ENCODE measurements around the gene ZC2HC1B.
"Not testable (repeated sequence)": the region's sequence is repeated elsewhere in the genome, so short reads cannot be mapped to it uniquely, and the experiment has no call there.

ZC2HC1B gene

DNA sequence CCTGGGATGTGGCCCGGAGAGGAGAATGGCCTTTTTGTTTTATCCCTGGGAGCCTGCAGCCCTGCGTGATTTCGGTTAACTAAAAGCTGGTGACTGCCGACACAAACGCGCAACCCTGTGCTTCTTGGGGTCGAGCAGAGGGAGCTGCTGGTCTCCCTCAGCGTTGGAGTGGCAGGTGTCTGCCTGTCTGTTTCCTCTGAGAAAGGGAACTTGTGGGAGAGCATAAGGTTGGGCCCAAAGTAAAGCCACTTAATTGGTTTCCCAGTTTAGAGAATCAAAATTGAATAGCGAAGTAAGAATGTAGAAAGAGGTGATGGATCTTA, 20.6 kb upstream of the ZC2HC1B start:
- H3K9me3 ChIP-seq = no peaks in the 10 kb centered on the region
- H3K27me3 ChIP-seq = no peaks in the 10 kb centered on the region
- H3K36me3 ChIP-seq = peaks cover 43% of the 10 kb centered on the region
- peak overlapping the region; percentile 98 for H3K4me3 ChIP-seq (ENCODE audit: low read depth, low read length)
- DNase-seq = no peak
- H3K4me1 ChIP-seq = no peaks in the 10 kb centered on the region
- TF ChIP-seq, protein P1, sequence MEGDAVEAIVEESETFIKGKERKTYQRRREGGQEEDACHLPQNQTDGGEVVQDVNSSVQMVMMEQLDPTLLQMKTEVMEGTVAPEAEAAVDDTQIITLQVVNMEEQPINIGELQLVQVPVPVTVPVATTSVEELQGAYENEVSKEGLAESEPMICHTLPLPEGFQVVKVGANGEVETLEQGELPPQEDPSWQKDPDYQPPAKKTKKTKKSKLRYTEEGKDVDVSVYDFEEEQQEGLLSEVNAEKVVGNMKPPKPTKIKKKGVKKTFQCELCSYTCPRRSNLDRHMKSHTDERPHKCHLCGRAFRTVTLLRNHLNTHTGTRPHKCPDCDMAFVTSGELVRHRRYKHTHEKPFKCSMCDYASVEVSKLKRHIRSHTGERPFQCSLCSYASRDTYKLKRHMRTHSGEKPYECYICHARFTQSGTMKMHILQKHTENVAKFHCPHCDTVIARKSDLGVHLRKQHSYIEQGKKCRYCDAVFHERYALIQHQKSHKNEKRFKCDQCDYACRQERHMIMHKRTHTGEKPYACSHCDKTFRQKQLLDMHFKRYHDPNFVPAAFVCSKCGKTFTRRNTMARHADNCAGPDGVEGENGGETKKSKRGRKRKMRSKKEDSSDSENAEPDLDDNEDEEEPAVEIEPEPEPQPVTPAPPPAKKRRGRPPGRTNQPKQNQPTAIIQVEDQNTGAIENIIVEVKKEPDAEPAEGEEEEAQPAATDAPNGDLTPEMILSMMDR (IDR thresholded peaks at IDR 0.05; ENCODE audit: low read depth, low read length) = no peak

DNA sequence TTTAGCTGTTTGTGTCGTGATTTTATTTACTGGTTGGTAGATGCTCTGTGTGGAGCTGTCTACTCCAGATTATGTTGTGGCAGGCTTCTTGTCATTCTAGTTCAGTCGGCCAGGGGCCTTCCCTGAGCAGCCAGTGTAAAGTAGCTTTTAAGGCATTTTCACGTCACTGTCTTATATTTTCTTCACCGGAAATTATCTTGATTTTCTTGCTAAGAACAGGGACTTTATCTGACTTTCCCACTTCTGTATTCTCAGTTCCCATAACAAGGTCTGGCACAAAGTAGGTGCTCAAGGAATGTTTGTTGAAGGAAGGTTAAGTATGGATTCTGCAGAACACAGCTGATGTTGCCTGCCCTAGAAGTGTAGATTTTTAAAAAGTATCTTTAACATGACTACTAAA, 20.3 kb upstream of the ZC2HC1B start:
- TF ChIP-seq, protein P1 (IDR thresholded peaks at IDR 0.05; ENCODE audit: low read depth, low read length) = no peak
- no peaks in the 10 kb centered on the region for H3K4me1 ChIP-seq
- no peaks in the 10 kb centered on the region for H3K9me3 ChIP-seq
- no peak for DNase-seq
- H3K27me3 ChIP-seq = no peaks in the 10 kb centered on the region
- peaks cover 47% of the 10 kb centered on the region for H3K36me3 ChIP-seq
- peak overlapping the region; percentile 98 for H3K4me3 ChIP-seq (ENCODE audit: low read depth, low read length)

DNA sequence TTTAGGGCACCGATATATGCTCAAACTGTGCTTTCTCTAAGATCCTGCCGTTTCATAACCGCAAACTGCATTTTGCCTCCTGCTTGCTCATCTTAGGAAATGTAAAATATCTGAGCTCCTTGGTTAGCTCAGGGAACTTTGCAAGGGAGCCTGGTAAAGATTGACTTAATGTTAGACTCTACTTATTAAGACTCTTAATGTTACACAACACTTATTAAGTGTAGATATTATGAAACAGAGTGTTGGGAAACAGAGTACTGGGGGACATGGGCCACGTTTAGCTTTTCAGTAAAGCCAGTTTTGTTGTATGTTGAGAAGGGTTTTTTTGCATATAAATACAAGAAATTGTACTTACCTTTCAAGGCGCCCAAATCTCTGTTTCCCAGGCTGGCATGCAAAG, 19.2 kb upstream of the ZC2HC1B start:
- H3K4me3 ChIP-seq (ENCODE audit: low read depth, low read length) = no peak overlapping the region
- no peaks in the 10 kb centered on the region for H3K9me3 ChIP-seq
- peaks cover 57% of the 10 kb centered on the region for H3K36me3 ChIP-seq
- DNase-seq = no peak
- H3K27me3 ChIP-seq = no peaks in the 10 kb centered on the region
- TF ChIP-seq, protein P1 (IDR thresholded peaks at IDR 0.05; ENCODE audit: low read depth, low read length) = no peak
- H3K4me1 ChIP-seq = no peaks in the 10 kb centered on the region

DNA sequence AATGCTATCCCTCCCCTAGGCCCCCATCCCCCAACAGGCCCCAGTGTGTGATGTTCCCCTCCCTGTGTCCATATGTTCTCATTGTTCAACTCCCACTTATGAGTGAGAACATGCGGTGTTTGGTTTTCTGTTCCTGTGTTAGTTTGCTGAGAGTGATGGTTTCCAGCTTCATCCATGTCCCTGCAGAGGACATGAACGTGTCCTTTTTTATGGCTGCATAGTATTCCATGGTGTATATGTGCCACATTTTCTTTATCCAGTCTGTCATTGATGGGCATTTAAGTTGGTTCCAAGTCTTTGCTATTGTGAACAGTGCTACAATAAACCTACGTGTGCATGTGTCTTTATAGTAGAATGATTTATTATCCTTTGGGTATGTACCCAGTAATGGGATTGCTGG, 12.6 kb upstream of the ZC2HC1B start:
- not testable (repeated sequence) for H3K27me3 ChIP-seq; H3K9me3 ChIP-seq; H3K4me1 ChIP-seq; DNase-seq; H3K4me3 ChIP-seq (ENCODE audit: low read depth, low read length)
- H3K36me3 ChIP-seq = peaks cover 88% of the 10 kb centered on the region

DNA sequence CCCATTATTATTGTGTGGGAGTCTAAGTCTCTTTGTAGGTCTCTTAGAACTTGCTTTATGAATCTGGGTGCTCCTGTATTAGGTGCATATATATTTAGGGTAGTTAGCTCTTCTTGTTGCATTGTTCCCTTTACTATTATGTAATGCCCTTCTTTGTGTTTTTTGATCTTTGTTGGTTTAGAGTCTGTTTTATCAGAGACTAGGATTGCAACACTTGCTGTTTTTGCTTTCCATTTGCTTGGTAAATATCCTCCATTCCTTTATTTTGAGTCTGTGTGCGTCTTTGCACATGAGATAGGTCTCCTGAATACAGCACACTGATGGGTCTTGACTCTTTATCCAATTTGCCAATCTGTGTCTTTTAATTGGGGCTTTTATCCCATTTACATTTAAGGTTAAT, 9.2 kb upstream of the ZC2HC1B start:
- not testable (repeated sequence) for H3K4me1 ChIP-seq; H3K4me3 ChIP-seq (ENCODE audit: low read depth, low read length); H3K9me3 ChIP-seq; H3K27me3 ChIP-seq; DNase-seq
- peaks cover 86% of the 10 kb centered on the region for H3K36me3 ChIP-seq

DNA sequence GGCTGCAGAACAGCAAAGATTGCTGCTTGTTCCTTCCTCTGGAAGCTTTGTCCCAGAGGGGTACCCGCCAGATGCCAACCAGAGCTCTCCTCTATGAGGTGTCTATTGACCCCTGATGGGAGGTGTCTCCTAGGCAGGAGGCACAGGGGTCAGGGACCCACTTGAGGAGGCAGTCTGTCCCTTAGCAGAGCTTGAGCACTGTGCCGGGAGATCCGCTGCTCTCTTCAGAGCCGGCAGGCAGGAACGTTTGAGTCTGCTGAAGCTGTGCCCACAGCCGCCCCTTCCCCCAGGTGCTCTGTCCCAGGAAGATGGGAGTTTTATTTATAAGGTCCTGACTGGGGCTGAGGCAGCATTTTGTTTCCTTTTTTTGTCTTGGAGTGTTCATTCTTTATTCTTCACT, 7.5 kb upstream of the ZC2HC1B start:
- not testable (repeated sequence) for H3K9me3 ChIP-seq; DNase-seq; H3K4me1 ChIP-seq; H3K4me3 ChIP-seq (ENCODE audit: low read depth, low read length); H3K27me3 ChIP-seq
- H3K36me3 ChIP-seq = peaks cover 86% of the 10 kb centered on the region

DNA sequence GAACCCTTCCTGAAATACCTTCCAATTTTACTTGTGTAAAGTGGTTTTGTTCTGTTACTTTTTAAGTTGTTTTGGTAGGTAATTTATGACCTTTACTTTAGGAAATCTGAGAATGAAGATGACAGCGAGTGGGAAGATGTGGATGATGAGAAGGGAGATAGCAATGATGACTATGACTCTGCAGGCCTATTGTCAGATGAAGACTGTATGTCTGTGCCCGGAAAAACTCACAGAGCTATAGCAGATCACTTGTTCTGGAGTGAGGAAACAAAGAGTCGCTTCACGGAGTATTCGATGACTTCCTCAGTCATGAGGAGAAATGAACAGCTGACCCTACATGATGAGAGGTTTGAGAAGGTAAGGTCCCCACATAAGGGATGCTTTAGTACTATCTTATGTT, 6.6 kb upstream of the ZC2HC1B start:
- TF ChIP-seq, protein P1 (IDR thresholded peaks at IDR 0.05; ENCODE audit: low read depth, low read length) = no peak
- no peak for DNase-seq
- no peaks in the 10 kb centered on the region for H3K9me3 ChIP-seq
- no peak overlapping the region for H3K4me3 ChIP-seq (ENCODE audit: low read depth, low read length)
- no peaks in the 10 kb centered on the region for H3K27me3 ChIP-seq
- H3K4me1 ChIP-seq = no peaks in the 10 kb centered on the region
- H3K36me3 ChIP-seq = peaks cover 88% of the 10 kb centered on the region

DNA sequence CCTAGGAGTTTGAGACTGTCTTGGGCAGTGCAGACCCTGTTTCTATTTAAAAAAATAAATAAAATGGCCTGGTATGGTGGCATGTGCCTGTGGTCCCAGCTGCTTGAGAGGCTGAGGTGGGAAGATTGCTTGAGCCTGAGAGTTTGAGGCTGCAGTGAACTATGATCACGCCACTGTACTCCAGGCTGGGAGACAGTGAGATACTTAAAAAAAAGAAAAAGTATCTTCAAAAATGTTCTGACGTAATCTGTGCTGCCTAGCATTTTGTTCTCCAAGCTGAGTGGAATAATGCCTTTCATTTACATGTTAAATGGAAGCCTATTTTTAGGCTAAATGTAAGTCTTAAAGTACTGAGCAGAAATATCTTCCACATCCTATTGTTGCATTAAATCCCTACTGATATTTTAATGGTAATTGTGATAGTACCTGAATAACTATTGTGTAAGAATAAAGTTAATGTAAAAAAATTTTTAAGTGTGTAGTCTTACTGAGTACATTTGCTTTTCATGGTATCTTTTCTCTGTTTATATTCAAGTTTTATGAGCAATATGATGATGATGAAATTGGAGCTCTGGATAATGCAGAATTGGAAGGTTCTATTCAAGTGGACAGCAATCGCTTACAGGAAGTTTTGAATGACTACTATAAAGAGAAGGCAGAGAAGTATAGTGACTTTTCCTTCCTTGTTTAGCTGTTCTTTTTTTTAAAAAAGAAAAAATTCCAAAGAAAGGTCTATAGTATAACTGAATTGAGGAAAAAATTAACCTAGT, 4.2 kb upstream of the ZC2HC1B start:
- Histone ChIP-seq H3K4me3 (ENCODE audit: low read depth, low read length) (no peak overlapping the region), H3K9me3 (no peaks in the 10 kb centered on the region), H3K36me3 (peaks cover 98% of the 10 kb centered on the region), H3K4me1 (no peaks in the 10 kb centered on the region), H3K27me3 (no peaks in the 10 kb centered on the region)
- DNase-seq = no peak
- TF ChIP-seq, protein P1 (IDR thresholded peaks at IDR 0.05; ENCODE audit: low read depth, low read length) = no peak
